Measurements from ENCODE around the gene NRARP.

Gene NRARP

GRCh38 chr9:137256362-137256761, 45.7 kb downstream of the NRARP start:
- no peak overlapping the region for H2AFZ ChIP-seq (ENCODE audit: low read length)
- H3F3A ChIP-seq (ENCODE audit: insufficient read depth, low read length), result no peaks in the 10 kb centered on the region
- no peak overlapping the region for H3K27ac ChIP-seq (ENCODE audit: low read depth, low read length, poor library complexity, severe bottlenecking)
- H3K36me3 ChIP-seq (ENCODE audit: insufficient read depth, low read length), result peaks cover 10% of the 10 kb centered on the region
- H3K27me3 ChIP-seq (ENCODE audit: insufficient read depth, low read length), result no peaks in the 10 kb centered on the region; the same call in 1 of the 2 replicates
- peak overlapping the region; percentile 88 for H3K4me2 ChIP-seq (ENCODE audit: low read length)
- peak overlapping the region; percentile 89 for H3K9ac ChIP-seq (ENCODE audit: low read length)
- no peaks in the 10 kb centered on the region for H3K9me3 ChIP-seq (ENCODE audit: low read length)
- no peaks in the 10 kb centered on the region for H4K20me1 ChIP-seq (ENCODE audit: insufficient read depth, low read length)
- H3K4me1 ChIP-seq (ENCODE audit: insufficient read depth, low read length, severe bottlenecking), result peaks cover 46% of the 10 kb centered on the region
- H3K4me3 ChIP-seq (ENCODE audit: low read depth, low read length, poor library complexity, severe bottlenecking), result peak overlapping the region; percentile 90
- TF ChIP-seq EZH2 (IDR thresholded peaks at IDR 0.05; ENCODE audit: borderline replicate concordance, low read length), result no peak
- TF ChIP-seq CTCF (IDR thresholded peaks at IDR 0.05; ENCODE audit: low read length), result no peak
- no peaks in the 10 kb centered on the region for H3K79me2 ChIP-seq (ENCODE audit: insufficient read depth, low read length)
- H3K9me2 ChIP-seq (ENCODE audit: low read depth, low read length), result no peaks in the 10 kb centered on the region

GRCh38 chr9:137255448-137256114, 46.5 kb downstream of the NRARP start:
- Histone ChIP-seq H3K27ac (ENCODE audit: low read depth, low read length, poor library complexity, severe bottlenecking) (no peak overlapping the region), H3K79me2 (ENCODE audit: insufficient read depth, low read length) (no peaks in the 10 kb centered on the region), H3K36me3 (ENCODE audit: insufficient read depth, low read length) (peaks cover 10% of the 10 kb centered on the region), H3K9ac (ENCODE audit: low read length) (peak overlapping the region; percentile 89), H3K4me3 (ENCODE audit: low read depth, low read length, poor library complexity, severe bottlenecking) (peak overlapping the region; percentile 90), H3K4me2 (ENCODE audit: low read length) (peak overlapping the region; percentile 88), H3K27me3 (ENCODE audit: insufficient read depth, low read length) (no peaks in the 10 kb centered on the region; the same call in 1 of the 2 replicates), H4K20me1 (ENCODE audit: insufficient read depth, low read length) (no peaks in the 10 kb centered on the region), H3K4me1 (ENCODE audit: insufficient read depth, low read length, severe bottlenecking) (peaks cover 46% of the 10 kb centered on the region), H3K9me3 (ENCODE audit: low read length) (no peaks in the 10 kb centered on the region), H2AFZ (ENCODE audit: low read length) (no peak overlapping the region), H3F3A (ENCODE audit: insufficient read depth, low read length) (no peaks in the 10 kb centered on the region), H3K9me2 (ENCODE audit: low read depth, low read length) (no peaks in the 10 kb centered on the region)
- no peak for TF ChIP-seq EZH2 (IDR thresholded peaks at IDR 0.05; ENCODE audit: borderline replicate concordance, low read length)
- TF ChIP-seq CTCF (IDR thresholded peaks at IDR 0.05; ENCODE audit: low read length), result no peak

- Histone ChIP-seq H3F3A (ENCODE audit: insufficient read depth, low read length) (no peaks in the 10 kb centered on the region), H3K4me3 (ENCODE audit: low read depth, low read length, poor library complexity, severe bottlenecking) (peak within 1 kb of the TSS; percentile 90), H3K79me2 (ENCODE audit: insufficient read depth, low read length) (no peaks in the 10 kb centered on the region), H3K9me2 (ENCODE audit: low read depth, low read length) (no peaks in the 10 kb centered on the region), H3K4me2 (ENCODE audit: low read length) (peak within 1 kb of the TSS; percentile 88), H3K9me3 (ENCODE audit: low read length) (no peaks in the 10 kb centered on the region), H3K4me1 (ENCODE audit: insufficient read depth, low read length, severe bottlenecking) (peaks cover 46% of the 10 kb centered on the region), H2AFZ (ENCODE audit: low read length) (0 out of 2 replicates have a peak within 1 kb of the TSS, but pooled peaks have one; percentile 22), H3K9ac (ENCODE audit: low read length) (peak within 1 kb of the TSS; percentile 89), H4K20me1 (ENCODE audit: insufficient read depth, low read length) (no peaks in the 10 kb centered on the region), H3K36me3 (ENCODE audit: insufficient read depth, low read length) (peaks cover 10% of the 10 kb centered on the region), H3K27me3 (ENCODE audit: insufficient read depth, low read length) (no peaks in the 10 kb centered on the region; the same call in 1 of the 2 replicates), H3K27ac (ENCODE audit: low read depth, low read length, poor library complexity, severe bottlenecking) (no peak within 1 kb of the TSS)
- TF ChIP-seq EZH2 (IDR thresholded peaks at IDR 0.05; ENCODE audit: borderline replicate concordance, low read length) (no peak), CTCF (IDR thresholded peaks at IDR 0.05; ENCODE audit: low read length) (no peak)
These were observed 47.2 kb downstream of the NRARP start, which contains the start of gene NELFB for GRCh38 chr9:137254624-137255447. Gene NELFB (plus strand): TSS chr9:137255327.

Measured in OCI-LY1 (cell line).